ENCODE results near the gene AFF1. TPM values are rescaled to one million over a fixed set of nuclear protein-coding genes. Genes with fewer than 3 reads are reported as not detected.

Gene AFF1
- total RNA-seq, 2 experiments from 2014 or later = 50.3 to 51.2 TPM

- POLR2A ChIA-PET = interaction anchor here (0.6 to 13.4 kb wide), 5 partner anchors 17 to 145 kb away, joined by 3 to 351 read pairs (median 5); no protein-coding TSS in a partner anchor
- Histone ChIP-seq H3K4me1 (ENCODE audit: insufficient read depth, low read length) (peaks cover 46% of the 10 kb centered on the region), H3K9me3 (ENCODE audit: control insufficient read depth in 1 of 2, insufficient read depth in 1 of 2, low read length in 2 of 2) (no peaks in the 10 kb centered on the region), H3K27ac (ENCODE audit: low read depth in 1 of 2, low read length in 2 of 2) (peak overlapping the region; percentile 57 to 64), H3K4me3 (ENCODE audit: low read length) (peak overlapping the region; percentile 9), H3K36me3 (ENCODE audit: insufficient read depth, low read length) (no peaks in the 10 kb centered on the region), H3K27me3 (ENCODE audit: control insufficient read depth in 1 of 2, insufficient read depth in 2 of 2, low read length in 2 of 2) (no peaks in the 10 kb centered on the region)
- CTCF ChIA-PET = interaction anchor here (0.7 to 3.8 kb wide), 6 partner anchors 18 to 162 kb away, joined by 3 to 15 read pairs (median 4); no protein-coding TSS in a partner anchor
- H3K27ac Mint-ChIP-seq = peak overlapping the region; percentile 94
- peak overlapping the region; percentile 80 for H3K4me3 Mint-ChIP-seq
- TF ChIP-seq CTCF (IDR thresholded peaks at IDR 0.05) = no peak
- H3K27me3 Mint-ChIP-seq = no peaks in the 10 kb centered on the region
- no peak for ATAC-seq (ENCODE audit: poor library complexity)
- DNase-seq = peak in 6 of 14 experiments; percentile 6 to 48 (median 23)
- H3K36me3 Mint-ChIP-seq (ENCODE audit: low read depth) = peaks cover 8% of the 10 kb centered on the region
- H3K4me1 Mint-ChIP-seq (ENCODE audit: low read depth) = peaks cover 67% of the 10 kb centered on the region
- intact Hi-C loops (cut with DNase I, micrococcal nuclease) = loop anchor here (5.0 to 10.0 kb wide), 4 partner anchors 32 to 1655 kb away; partner anchors contain the start of genes HERC3 (in 1 of the 2), HERC5 (in 1 of the 2) and HSD17B11 (in 1 of the 2)
- no peaks in the 10 kb centered on the region for H3K9me3 Mint-ChIP-seq
Observed at GRCh38 chr4:86939729-86940575, 5.1 kb downstream of the AFF1 start.

DNA sequence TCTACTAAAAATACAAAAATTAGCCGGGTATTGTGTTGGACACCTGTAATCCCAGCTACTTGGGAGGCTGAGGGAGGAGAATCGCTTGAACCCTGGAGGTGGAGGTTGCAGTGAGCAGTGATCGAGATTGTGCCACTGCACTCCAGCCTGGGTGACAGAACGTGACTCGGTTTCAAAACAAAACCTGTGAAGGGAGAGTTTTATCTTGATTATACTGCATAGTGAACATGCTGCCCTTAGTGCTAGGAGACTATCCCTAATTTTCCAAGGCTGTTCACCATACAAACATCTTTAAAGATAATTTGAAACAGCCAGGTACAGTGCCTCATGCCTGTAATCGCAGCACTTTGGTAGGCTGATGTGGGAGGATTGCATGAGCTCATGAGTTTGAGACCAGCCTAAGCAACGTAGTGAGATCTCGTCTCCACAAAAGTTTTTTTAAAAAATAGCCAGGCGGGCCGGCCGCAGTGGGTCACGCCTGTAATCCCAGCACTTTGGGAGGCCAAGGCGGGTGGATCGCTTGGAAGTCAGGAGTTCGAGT is 6.2 kb downstream of the AFF1 start:
- H3K36me3 ChIP-seq (ENCODE audit: insufficient read depth, low read length) = no peaks in the 10 kb centered on the region
- no peak overlapping the region for H3K4me3 ChIP-seq (ENCODE audit: low read length)
- Mint-ChIP-seq H3K9me3 (no peaks in the 10 kb centered on the region), H3K36me3 (ENCODE audit: low read depth) (peaks cover under 1% of the 10 kb centered on the region), H3K4me1 (ENCODE audit: low read depth) (peaks cover 67% of the 10 kb centered on the region), H3K27ac (no peak overlapping the region), H3K4me3 (no peak overlapping the region), H3K27me3 (no peaks in the 10 kb centered on the region)
- TF ChIP-seq CTCF (IDR thresholded peaks at IDR 0.05) = no peak
- ATAC-seq (ENCODE audit: poor library complexity) (no peak), DNase-seq (no peak)
- no peaks in the 10 kb centered on the region for H3K27me3 ChIP-seq (ENCODE audit: control insufficient read depth in 1 of 2, insufficient read depth in 2 of 2, low read length in 2 of 2)
- intact Hi-C loops (cut with DNase I, micrococcal nuclease) = no loop called here
- H3K4me1 ChIP-seq (ENCODE audit: insufficient read depth, low read length) = peaks cover 41% of the 10 kb centered on the region
- H3K9me3 ChIP-seq (ENCODE audit: control insufficient read depth in 1 of 2, insufficient read depth in 1 of 2, low read length in 2 of 2) = no peaks in the 10 kb centered on the region
- CTCF ChIA-PET = no interaction called here
- POLR2A ChIA-PET = interaction anchor here (13.4 kb wide), 1 partner anchor 65 kb away, joined by 351 read pairs; no protein-coding TSS in a partner anchor
- no peak overlapping the region for H3K27ac ChIP-seq (ENCODE audit: low read depth in 1 of 2, low read length in 2 of 2)

- H3K4me1 ChIP-seq (ENCODE audit: insufficient read depth, low read length) = peaks cover 44% of the 10 kb centered on the region
- H3K27ac ChIP-seq (ENCODE audit: low read depth in 1 of 2, low read length in 2 of 2) = no peak overlapping the region
- H3K9me3 Mint-ChIP-seq = no peaks in the 10 kb centered on the region
- H3K27me3 Mint-ChIP-seq = no peaks in the 10 kb centered on the region
- no peak overlapping the region for H3K4me3 ChIP-seq (ENCODE audit: low read length)
- H3K27ac Mint-ChIP-seq = no peak overlapping the region
- ATAC-seq (ENCODE audit: poor library complexity) (no peak), DNase-seq (no peak)
- no peak for TF ChIP-seq CTCF (IDR thresholded peaks at IDR 0.05)
- no peaks in the 10 kb centered on the region for H3K36me3 Mint-ChIP-seq (ENCODE audit: low read depth)
- no peak overlapping the region for H3K4me3 Mint-ChIP-seq
- H3K36me3 ChIP-seq (ENCODE audit: insufficient read depth, low read length) = no peaks in the 10 kb centered on the region
- intact Hi-C loops (cut with DNase I, micrococcal nuclease) = no loop called here
- CTCF ChIA-PET = interaction anchor here (1.4 to 1.6 kb wide), 2 partner anchors 20 to 65 kb away, joined by 4 read pairs; no protein-coding TSS in a partner anchor
- POLR2A ChIA-PET = interaction anchor here (13.4 kb wide), 1 partner anchor 63 kb away, joined by 351 read pairs; no protein-coding TSS in a partner anchor
- no peaks in the 10 kb centered on the region for H3K27me3 ChIP-seq (ENCODE audit: control insufficient read depth in 1 of 2, insufficient read depth in 2 of 2, low read length in 2 of 2)
- peaks cover 65% of the 10 kb centered on the region for H3K4me1 Mint-ChIP-seq (ENCODE audit: low read depth)
- H3K9me3 ChIP-seq (ENCODE audit: control insufficient read depth in 1 of 2, insufficient read depth in 1 of 2, low read length in 2 of 2) = no peaks in the 10 kb centered on the region
Observed at GRCh38 chr4:86942185-86942666, 7.4 kb downstream of the AFF1 start.

All from CD4-positive, alpha-beta T cell (primary cell).